Caco-2 (cell line): Measurements from ENCODE around the gene RNF145. TPM values are rescaled to one million over a fixed set of nuclear protein-coding genes. Genes with fewer than 3 reads are reported as not detected.

Experiments
- BruUV-seq: library from RNA; stranded (reverse); fragments of 400-500 nt; replicated peaks from 2 replicates; lab custom pipeline; 2021; lab: Mats Ljungman, UMichigan
- CTCF ChIA-PET: fragments of 300-600 bp; sonication (Branson Sonifier 250); formaldehyde crosslinking; loops from one replicate; lab custom pipeline; 2022; ENCODE audit warnings: antibody characterized with exemption; lab: Charles Lee
- POLR2A ChIA-PET: fragments of 300-600 bp; sonication (Branson Sonifier 250); formaldehyde crosslinking; loops from one replicate; lab custom pipeline; 2022; ENCODE audit warnings: antibody characterized with exemption; lab: Charles Lee
- DNase-seq, 2 experiments: peaks; one replicate each; pipeline versions ENCODE4 v3.0.0 to v3.0.0-alpha.2; 2020 to 2022
- H3K27me3 ChIP-seq: replicated peaks from 2 replicates; pipeline ENCODE4 v1.6.0; 2011; ENCODE audit warnings: low read length; ENCODE audit not compliant: control insufficient read depth, insufficient read depth
- H3K36me3 ChIP-seq: 2 replicates; pipeline ENCODE4 v1.5.1; 2011; ENCODE audit warnings: low read length; ENCODE audit not compliant: control insufficient read depth, insufficient read depth
- H3K4me1 ChIP-seq: fragments of 250-450 bp; sonication (Bioruptor Pico); 2 replicates; pipeline ENCODE4 v1.5.1; 2020; ENCODE audit warnings: mild to moderate bottlenecking
- H3K4me3 ChIP-seq: 2 replicates; pipeline ENCODE4 v1.5.1; 2011; ENCODE audit warnings: low read depth, mild to moderate bottlenecking, control low read depth, low read length
- H3K9me3 ChIP-seq: fragments of 250-450 bp; sonication (Bioruptor Pico); 2 replicates; pipeline ENCODE4 v1.5.1; 2020; ENCODE audit warnings: mild to moderate bottlenecking, moderate library complexity
- H3K27ac Mint-ChIP-seq: one replicate; pipeline ENCODE4 v1.8.0; 2022; ENCODE audit warnings: mixed read lengths; ENCODE audit not compliant: unreplicated experiment
- H3K27me3 Mint-ChIP-seq: one replicate; pipeline ENCODE4 v1.8.0; 2022; ENCODE audit warnings: mixed read lengths; ENCODE audit not compliant: insufficient read depth, unreplicated experiment
- H3K36me3 Mint-ChIP-seq: one replicate; pipeline ENCODE4 v1.8.0; 2022; ENCODE audit warnings: mild to moderate bottlenecking, mixed read lengths; ENCODE audit not compliant: insufficient read depth, unreplicated experiment
- H3K4me1 Mint-ChIP-seq: one replicate; pipeline ENCODE4 v1.8.0; 2022; ENCODE audit warnings: low read depth, mixed read lengths; ENCODE audit not compliant: unreplicated experiment
- H3K4me3 Mint-ChIP-seq: one replicate; pipeline ENCODE4 v1.8.0; 2022; ENCODE audit warnings: mild to moderate bottlenecking, moderate library complexity, mixed read lengths; ENCODE audit not compliant: unreplicated experiment
- H3K9me3 Mint-ChIP-seq: one replicate; pipeline ENCODE4 v1.8.0; 2022; ENCODE audit warnings: mixed read lengths; ENCODE audit not compliant: unreplicated experiment
- intact Hi-C: fragments of 100-400 bp; cut with micrococcal nuclease; formaldehyde crosslinking; loops from one replicate; pipeline ENCODE4 v1.10.0; 2022; ENCODE audit not compliant: unreplicated experiment
- total RNA-seq: library from RNA; stranded (reverse); gene quantifications from 2 replicates; pipeline ENCODE4 v1.2.3, GENCODE V29; 2022
- TF ChIP-seq, protein P1 (sequence below), 2 experiments: fragments of 200-600 bp in 1 of 2; IDR thresholded peaks; 1 replicate in 1 of 2; 2 replicates in 1 of 2; pipeline versions ENCODE4 v1.5.1 to v1.8.0; 2011 to 2022; ENCODE audit warnings: antibody characterized with exemption in 1 of 2, control low read depth in 1 of 2, inconsistent platforms in 1 of 2, low read depth in 1 of 2, low read length in 1 of 2, mild to moderate bottlenecking in 1 of 2, moderate library complexity in 1 of 2; ENCODE audit not compliant: insufficient read depth in 1 of 2, severe bottlenecking in 1 of 2, unreplicated experiment in 1 of 2

RNF145 gene
- total RNA-seq, 1 experiment from 2014 or later, result 38.7 TPM

DNA sequence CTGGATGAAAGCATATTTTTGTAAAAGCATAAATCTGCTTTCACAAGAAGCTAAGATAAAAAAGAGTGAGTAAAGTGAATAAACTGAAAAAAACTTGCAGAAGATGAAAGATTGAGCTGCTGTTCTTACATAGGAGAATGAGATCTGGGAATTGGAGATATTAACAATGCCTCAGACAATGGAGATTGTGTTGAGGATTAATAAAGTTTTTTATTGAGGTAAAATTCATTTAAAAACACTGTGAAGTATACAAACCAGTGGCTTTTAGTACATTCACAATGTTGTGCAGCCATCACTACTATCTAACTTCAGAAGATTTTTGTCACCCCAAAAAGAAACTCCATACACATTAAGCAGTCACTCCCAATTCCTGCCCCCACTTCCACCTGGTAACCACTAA, 34.0 kb upstream of the RNF145 start:
- Histone ChIP-seq H3K4me3 (no peak overlapping the region), H3K27me3 (no peaks in the 10 kb centered on the region), H3K9me3 (no peaks in the 10 kb centered on the region), H3K4me1 (no peaks in the 10 kb centered on the region), H3K36me3 (no peaks in the 10 kb centered on the region)
- no peak for DNase-seq
- POLR2A ChIA-PET, result no interaction called here
- Mint-ChIP-seq H3K36me3 (no peaks in the 10 kb centered on the region), H3K4me3 (no peak overlapping the region), H3K4me1 (no peaks in the 10 kb centered on the region), H3K27me3 (peaks cover 12% of the 10 kb centered on the region), H3K9me3 (no peaks in the 10 kb centered on the region), H3K27ac (no peak overlapping the region)
- TF ChIP-seq, protein P1, sequence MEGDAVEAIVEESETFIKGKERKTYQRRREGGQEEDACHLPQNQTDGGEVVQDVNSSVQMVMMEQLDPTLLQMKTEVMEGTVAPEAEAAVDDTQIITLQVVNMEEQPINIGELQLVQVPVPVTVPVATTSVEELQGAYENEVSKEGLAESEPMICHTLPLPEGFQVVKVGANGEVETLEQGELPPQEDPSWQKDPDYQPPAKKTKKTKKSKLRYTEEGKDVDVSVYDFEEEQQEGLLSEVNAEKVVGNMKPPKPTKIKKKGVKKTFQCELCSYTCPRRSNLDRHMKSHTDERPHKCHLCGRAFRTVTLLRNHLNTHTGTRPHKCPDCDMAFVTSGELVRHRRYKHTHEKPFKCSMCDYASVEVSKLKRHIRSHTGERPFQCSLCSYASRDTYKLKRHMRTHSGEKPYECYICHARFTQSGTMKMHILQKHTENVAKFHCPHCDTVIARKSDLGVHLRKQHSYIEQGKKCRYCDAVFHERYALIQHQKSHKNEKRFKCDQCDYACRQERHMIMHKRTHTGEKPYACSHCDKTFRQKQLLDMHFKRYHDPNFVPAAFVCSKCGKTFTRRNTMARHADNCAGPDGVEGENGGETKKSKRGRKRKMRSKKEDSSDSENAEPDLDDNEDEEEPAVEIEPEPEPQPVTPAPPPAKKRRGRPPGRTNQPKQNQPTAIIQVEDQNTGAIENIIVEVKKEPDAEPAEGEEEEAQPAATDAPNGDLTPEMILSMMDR (IDR thresholded peaks at IDR 0.05; ENCODE audit: insufficient read depth in 1 of 2, low read depth in 1 of 2, low read length in 1 of 2, severe bottlenecking in 1 of 2, unreplicated experiment in 1 of 2), result no peak
- CTCF ChIA-PET, result no interaction called here
- BruUV-seq, result no TSS peak
- intact Hi-C loops, result no loop called here

DNA sequence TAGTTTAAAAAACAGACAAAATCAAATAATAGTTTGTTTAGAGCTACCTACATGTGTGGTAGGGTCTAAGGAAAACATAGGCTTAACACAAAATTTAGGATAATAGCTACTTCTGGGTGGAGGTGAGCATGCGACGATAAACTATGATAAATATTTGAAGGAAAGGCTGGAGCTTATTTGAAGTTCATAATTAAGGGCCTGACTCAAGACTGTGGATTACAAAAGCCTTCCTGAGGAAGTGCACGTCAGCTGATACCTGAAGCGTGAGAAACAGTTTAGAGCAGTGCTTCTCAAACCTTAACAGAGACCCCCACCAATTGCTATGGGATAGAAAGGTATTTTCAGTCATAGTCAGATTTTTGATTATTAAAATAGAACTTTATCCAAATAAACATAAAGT, 33.3 kb upstream of the RNF145 start:
- no peaks in the 10 kb centered on the region for H3K9me3 Mint-ChIP-seq
- Histone ChIP-seq H3K4me3 (no peak overlapping the region), H3K9me3 (no peaks in the 10 kb centered on the region), H3K4me1 (no peaks in the 10 kb centered on the region), H3K27me3 (no peaks in the 10 kb centered on the region), H3K36me3 (no peaks in the 10 kb centered on the region)
- TF ChIP-seq, protein P1 (IDR thresholded peaks at IDR 0.05; ENCODE audit: insufficient read depth in 1 of 2, low read depth in 1 of 2, low read length in 1 of 2, severe bottlenecking in 1 of 2, unreplicated experiment in 1 of 2), result no peak
- intact Hi-C loops, result no loop called here
- H3K4me1 Mint-ChIP-seq, result no peaks in the 10 kb centered on the region
- no peak overlapping the region for H3K4me3 Mint-ChIP-seq
- H3K27me3 Mint-ChIP-seq, result peaks cover 8% of the 10 kb centered on the region
- ChIA-PET POLR2A (no interaction called here), CTCF (no interaction called here)
- H3K36me3 Mint-ChIP-seq, result no peaks in the 10 kb centered on the region
- no TSS peak for BruUV-seq
- H3K27ac Mint-ChIP-seq, result no peak overlapping the region
- DNase-seq, result no peak

DNA sequence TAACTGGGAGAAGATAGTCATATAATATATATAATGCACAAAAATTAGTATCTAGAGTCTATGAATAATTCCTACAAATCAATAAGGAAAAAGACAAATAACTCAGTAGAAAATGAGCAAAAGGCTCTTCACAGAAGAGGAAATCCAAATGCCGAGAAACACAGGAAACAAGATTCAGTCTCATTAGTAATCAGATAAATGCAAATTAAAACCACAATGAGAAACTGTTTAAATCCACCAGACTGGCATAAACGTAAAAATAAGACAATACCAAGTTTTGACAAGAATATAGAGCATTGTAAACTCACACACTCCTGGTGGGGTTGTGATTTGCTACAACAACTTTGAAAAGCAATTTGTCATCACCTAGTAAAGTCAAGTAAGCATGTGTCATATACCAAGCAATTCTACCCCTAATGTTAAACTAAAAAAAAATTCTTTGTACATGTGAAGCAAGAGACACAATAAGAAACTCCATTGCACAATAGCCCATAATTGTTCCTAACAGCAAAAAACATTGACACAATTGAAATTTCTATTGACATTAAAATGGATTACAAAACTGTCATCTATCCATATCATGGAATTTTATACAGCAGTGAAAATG, 32.7 kb upstream of the RNF145 start:
- POLR2A ChIA-PET, result no interaction called here
- CTCF ChIA-PET, result no interaction called here
- intact Hi-C loops, result no loop called here
- peaks cover 8% of the 10 kb centered on the region for H3K27me3 Mint-ChIP-seq
- H3K9me3 ChIP-seq, result no peaks in the 10 kb centered on the region
- no peaks in the 10 kb centered on the region for H3K4me1 Mint-ChIP-seq
- H3K36me3 ChIP-seq, result no peaks in the 10 kb centered on the region
- no peak overlapping the region for H3K27ac Mint-ChIP-seq
- H3K27me3 ChIP-seq, result no peaks in the 10 kb centered on the region
- H3K4me3 Mint-ChIP-seq, result no peak overlapping the region
- TF ChIP-seq, protein P1 (IDR thresholded peaks at IDR 0.05; ENCODE audit: insufficient read depth in 1 of 2, low read depth in 1 of 2, low read length in 1 of 2, severe bottlenecking in 1 of 2, unreplicated experiment in 1 of 2), result no peak
- BruUV-seq, result no TSS peak
- DNase-seq, result no peak
- no peaks in the 10 kb centered on the region for H3K36me3 Mint-ChIP-seq
- no peaks in the 10 kb centered on the region for H3K9me3 Mint-ChIP-seq
- no peak overlapping the region for H3K4me3 ChIP-seq
- H3K4me1 ChIP-seq, result no peaks in the 10 kb centered on the region
